Neutrophil (primary cell): Measurements from ENCODE around the gene TP63.

ENCODE experiments used
- H3K27ac ChIP-seq: fragments of 200-600 bp; sonication (generic); 2 replicates; pipeline ENCODE4 v1.5.1; 2016; ENCODE audit warnings: mild to moderate bottlenecking, moderate library complexity
- H3K27me3 ChIP-seq: fragments of 200-600 bp; sonication (generic); 2 replicates; pipeline ENCODE4 v1.6.0; 2016; ENCODE audit warnings: mild to moderate bottlenecking
- H3K36me3 ChIP-seq: fragments of 200-600 bp; sonication (generic); 2 replicates; pipeline ENCODE4 v1.5.1; 2017
- H3K4me1 ChIP-seq, 2 experiments: fragments of 200-600 bp in 1 of 2; sonication (generic) in 1 of 2; 1 replicate in 1 of 2; 2 replicates in 1 of 2; pipeline versions ENCODE4 v1.5.1 to v1.6.1; 2013 to 2016; ENCODE audit warnings: low read depth in 1 of 2, low read length in 1 of 2, mild to moderate bottlenecking in 1 of 2, moderate library complexity in 1 of 2; ENCODE audit not compliant: control insufficient read depth in 1 of 2, insufficient read depth in 1 of 2
- H3K4me3 ChIP-seq, 2 experiments: fragments of 200-600 bp in 1 of 2; sonication (generic) in 1 of 2; 1 replicate in 1 of 2; 2 replicates in 1 of 2; pipeline ENCODE4 v1.5.1; 2013 to 2016; ENCODE audit warnings: low read depth in 1 of 2, low read length in 1 of 2, mild to moderate bottlenecking in 1 of 2, moderate library complexity in 1 of 2
- H3K9me3 ChIP-seq: fragments of 200-600 bp; sonication (generic); 2 replicates; pipeline ENCODE4 v1.5.1; 2016
- TF ChIP-seq, protein P1 (sequence below): fragments of 200-600 bp; sonication (generic); IDR thresholded peaks from 2 replicates; pipeline ENCODE4 v1.5.1; 2016; ENCODE audit warnings: antibody characterized with exemption

Gene TP63

GRCh38 chr3:189937302-189938127 is 306.3 kb downstream of the TP63 start:
- H3K9me3 ChIP-seq, result no peaks in the 10 kb centered on the region
- H3K36me3 ChIP-seq, result no peaks in the 10 kb centered on the region
- no peak overlapping the region for H3K4me3 ChIP-seq
- TF ChIP-seq, protein P1, sequence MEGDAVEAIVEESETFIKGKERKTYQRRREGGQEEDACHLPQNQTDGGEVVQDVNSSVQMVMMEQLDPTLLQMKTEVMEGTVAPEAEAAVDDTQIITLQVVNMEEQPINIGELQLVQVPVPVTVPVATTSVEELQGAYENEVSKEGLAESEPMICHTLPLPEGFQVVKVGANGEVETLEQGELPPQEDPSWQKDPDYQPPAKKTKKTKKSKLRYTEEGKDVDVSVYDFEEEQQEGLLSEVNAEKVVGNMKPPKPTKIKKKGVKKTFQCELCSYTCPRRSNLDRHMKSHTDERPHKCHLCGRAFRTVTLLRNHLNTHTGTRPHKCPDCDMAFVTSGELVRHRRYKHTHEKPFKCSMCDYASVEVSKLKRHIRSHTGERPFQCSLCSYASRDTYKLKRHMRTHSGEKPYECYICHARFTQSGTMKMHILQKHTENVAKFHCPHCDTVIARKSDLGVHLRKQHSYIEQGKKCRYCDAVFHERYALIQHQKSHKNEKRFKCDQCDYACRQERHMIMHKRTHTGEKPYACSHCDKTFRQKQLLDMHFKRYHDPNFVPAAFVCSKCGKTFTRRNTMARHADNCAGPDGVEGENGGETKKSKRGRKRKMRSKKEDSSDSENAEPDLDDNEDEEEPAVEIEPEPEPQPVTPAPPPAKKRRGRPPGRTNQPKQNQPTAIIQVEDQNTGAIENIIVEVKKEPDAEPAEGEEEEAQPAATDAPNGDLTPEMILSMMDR, result no peak
- H3K4me1 ChIP-seq, result no peaks in the 10 kb centered on the region
- no peak overlapping the region for H3K27ac ChIP-seq
- H3K27me3 ChIP-seq, result no peaks in the 10 kb centered on the region

GRCh38 chr3:189941125-189941524 is 309.9 kb downstream of the TP63 start:
- H3K4me3 ChIP-seq, result no peak overlapping the region
- H3K4me1 ChIP-seq, result no peaks in the 10 kb centered on the region
- H3K36me3 ChIP-seq, result no peaks in the 10 kb centered on the region
- H3K9me3 ChIP-seq, result no peaks in the 10 kb centered on the region
- no peak overlapping the region for H3K27ac ChIP-seq
- H3K27me3 ChIP-seq, result no peaks in the 10 kb centered on the region
- TF ChIP-seq, protein P1, result no peak

- no peaks in the 10 kb centered on the region for H3K36me3 ChIP-seq
- no peaks in the 10 kb centered on the region for H3K4me1 ChIP-seq
- TF ChIP-seq, protein P1, result no peak
- no peak overlapping the region for H3K27ac ChIP-seq
- H3K9me3 ChIP-seq, result no peaks in the 10 kb centered on the region
- H3K27me3 ChIP-seq, result no peaks in the 10 kb centered on the region
- H3K4me3 ChIP-seq, result no peak overlapping the region
These were observed 310.5 kb downstream of the TP63 start for GRCh38 chr3:189941679-189942078.

DNA sequence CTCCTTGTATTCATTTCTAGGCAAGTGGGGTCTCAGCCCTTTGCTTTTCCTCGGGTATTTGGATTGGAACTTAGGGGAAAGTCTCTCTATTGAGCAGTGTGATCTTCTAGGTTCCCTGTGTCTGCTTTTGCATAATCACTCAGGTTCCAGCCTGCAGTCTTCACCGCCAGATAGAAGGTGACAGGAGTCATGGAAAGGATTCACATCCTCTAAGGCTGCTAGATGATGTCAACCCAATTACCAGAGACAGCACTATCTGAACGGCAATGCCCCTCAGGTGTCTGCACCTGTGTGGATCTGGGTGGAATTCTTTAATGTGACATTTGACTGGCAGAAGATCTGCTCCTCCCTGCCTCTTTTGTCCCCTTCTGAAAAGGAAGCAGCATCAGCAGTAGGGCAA is 311.8 kb downstream of the TP63 start:
- no peak overlapping the region for H3K27ac ChIP-seq
- H3K4me3 ChIP-seq, result no peak overlapping the region
- H3K36me3 ChIP-seq, result no peaks in the 10 kb centered on the region
- no peaks in the 10 kb centered on the region for H3K9me3 ChIP-seq
- no peaks in the 10 kb centered on the region for H3K27me3 ChIP-seq
- TF ChIP-seq, protein P1, result no peak
- H3K4me1 ChIP-seq, result no peaks in the 10 kb centered on the region

- Histone ChIP-seq H3K4me1 (no peaks in the 10 kb centered on the region), H3K4me3 (no peak overlapping the region), H3K27ac (no peak overlapping the region), H3K36me3 (no peaks in the 10 kb centered on the region), H3K9me3 (no peaks in the 10 kb centered on the region), H3K27me3 (no peaks in the 10 kb centered on the region)
- TF ChIP-seq, protein P1, result no peak
These were observed 313.3 kb downstream of the TP63 start for GRCh38 chr3:189944285-189945145.
